GM12878 (cell line): ENCODE data around the gene RBBP8NL. TPM values are rescaled to one million over a fixed set of nuclear protein-coding genes. Genes with fewer than 3 reads are reported as not detected.

Experiments used
- ATF3 ChIP-seq: IDR thresholded peaks from 2 replicates; pipeline ENCODE4 v1.6.1; 2011; ENCODE audit warnings: low read depth, mild to moderate bottlenecking, low read length, moderate library complexity, borderline replicate concordance; ENCODE audit errors: extremely low read depth
- DPF2 ChIP-seq: fragments of 450-650 bp; IDR thresholded peaks from 2 replicates; pipeline ENCODE4 v1.6.1; 2017; ENCODE audit warnings: mild to moderate bottlenecking
- JUNB ChIP-seq: IDR thresholded peaks from 2 replicates; pipeline ENCODE4 v1.6.1; 2016; ENCODE audit warnings: antibody characterized with exemption, mild to moderate bottlenecking
- MEF2B ChIP-seq: fragments of 450-650 bp; IDR thresholded peaks from 2 replicates; pipeline ENCODE4 v1.6.1; 2018; ENCODE audit warnings: mild to moderate bottlenecking, moderate library complexity; ENCODE audit not compliant: partially characterized antibody, poor library complexity, severe bottlenecking
- MTA3 ChIP-seq: IDR thresholded peaks from 2 replicates; pipeline ENCODE4 v1.6.1; 2012; ENCODE audit warnings: low read length, inconsistent platforms, borderline replicate concordance
- SIX5 ChIP-seq: IDR thresholded peaks from 2 replicates; pipeline ENCODE4 v1.6.1; 2011; ENCODE audit warnings: mild to moderate bottlenecking, low read depth, low read length, moderate library complexity; ENCODE audit not compliant: severe bottlenecking
- SPI1 ChIP-seq: IDR thresholded peaks from 2 replicates; pipeline ENCODE4 v1.6.1; 2011; ENCODE audit warnings: low read depth, mild to moderate bottlenecking, low read length, moderate library complexity, borderline replicate concordance; ENCODE audit not compliant: insufficient read depth
- TCF12 ChIP-seq: IDR thresholded peaks from 2 replicates; pipeline ENCODE4 v1.6.1; 2011; ENCODE audit warnings: low read depth, mild to moderate bottlenecking, low read length
- ZBTB40 ChIP-seq: fragments of 450-650 bp; IDR thresholded peaks from 2 replicates; pipeline ENCODE4 v1.6.1; 2016; ENCODE audit warnings: mild to moderate bottlenecking, moderate library complexity, borderline replicate concordance
- ZNF217 ChIP-seq: fragments of 450-650 bp; IDR thresholded peaks from 2 replicates; pipeline ENCODE4 v1.6.1; 2017; ENCODE audit warnings: antibody characterized with exemption, mild to moderate bottlenecking
- polyA plus RNA-seq, 11 experiments: library from polyadenylated mRNA; depleted of rRNA in 4 of 11; unstranded in 6 of 11; stranded (reverse) in 5 of 11; fragments of >200 nt; fragmentation: Nextera tagmentation in 4 of 11; fragmentation: Illumina TruSeq in 1 of 11; extraction: Ambion mirVana in 4 of 11; extraction: Trizol in 1 of 11; gene quantifications; 1 replicate in 1 of 11; 2 replicates in 10 of 11; pipeline versions ENCODE4 v1.2.1 to v1.2.3, GENCODE V29; 2011 to 2016; ENCODE audit warnings: inconsistent platforms in 2 of 11, missing spikeins in 2 of 11, low read depth in 1 of 11
- total RNA-seq, 4 experiments: library from RNA; depleted of rRNA in 3 of 4; stranded (reverse); fragments of >200 nt in 3 of 4; fragmentation: Illumina TruSeq in 1 of 4; extraction: Trizol in 1 of 4; gene quantifications; 2 replicates each; pipeline versions ENCODE4 v1.2.1 to v1.2.3, GENCODE V29; 2013 to 2021
- TF ChIP-seq, protein P1 (sequence below): fragments of 450-650 bp; formaldehyde crosslinking; IDR thresholded peaks from 2 replicates; pipeline ENCODE4 v1.4.0; 2022; ENCODE audit warnings: mild to moderate bottlenecking, moderate library complexity

RBBP8NL gene
- total and polyA plus RNA-seq, 10 of the 15 experiments (the other 5 are each of a cell fraction or from before 2014, with no cell fraction given): not detected

DNA sequence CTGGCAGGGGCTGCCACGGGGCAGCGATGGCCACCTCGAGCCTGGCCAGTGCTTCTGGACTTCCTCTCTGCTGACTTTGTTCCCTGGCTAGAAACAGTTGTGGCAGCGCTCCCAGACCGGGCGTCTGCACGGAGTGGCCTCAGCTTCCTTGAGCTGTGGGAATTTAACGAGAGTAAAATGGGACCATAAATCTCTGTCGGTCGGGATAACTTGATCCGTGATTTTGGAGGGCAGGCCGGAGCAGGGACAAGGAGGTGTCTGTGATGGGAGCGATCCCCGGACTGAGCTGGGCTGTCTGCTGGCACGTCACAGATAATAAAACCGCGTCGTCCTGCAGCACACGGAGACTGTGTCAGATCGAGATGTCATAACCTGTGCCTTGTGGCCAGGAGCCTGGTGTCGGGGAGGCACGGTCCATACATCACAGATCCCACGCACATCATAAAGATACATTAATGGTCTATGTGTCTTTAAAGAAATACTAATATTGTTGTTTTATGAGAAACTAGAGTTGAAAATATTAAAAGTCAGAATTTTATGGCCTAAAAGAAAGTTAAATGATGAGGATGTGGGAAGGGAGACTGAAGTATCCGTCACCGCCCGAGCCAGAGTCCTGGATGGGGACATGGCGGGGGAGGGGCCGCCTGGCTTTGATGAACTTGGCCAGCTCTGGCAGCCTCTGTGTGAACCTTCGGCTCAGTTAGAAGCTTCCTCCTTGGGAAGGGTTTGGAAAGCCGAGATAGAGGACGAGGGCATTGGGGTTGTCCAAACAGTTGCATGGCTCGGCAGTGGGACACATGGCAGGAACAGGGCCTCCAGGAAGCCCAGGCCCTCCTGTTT, 6.5 kb upstream of the RBBP8NL start (continued):
- TF ChIP-seq ZBTB40: no peak
- TF ChIP-seq MTA3: no peak
- no peak for TF ChIP-seq SPI1
- TF ChIP-seq, protein P1, sequence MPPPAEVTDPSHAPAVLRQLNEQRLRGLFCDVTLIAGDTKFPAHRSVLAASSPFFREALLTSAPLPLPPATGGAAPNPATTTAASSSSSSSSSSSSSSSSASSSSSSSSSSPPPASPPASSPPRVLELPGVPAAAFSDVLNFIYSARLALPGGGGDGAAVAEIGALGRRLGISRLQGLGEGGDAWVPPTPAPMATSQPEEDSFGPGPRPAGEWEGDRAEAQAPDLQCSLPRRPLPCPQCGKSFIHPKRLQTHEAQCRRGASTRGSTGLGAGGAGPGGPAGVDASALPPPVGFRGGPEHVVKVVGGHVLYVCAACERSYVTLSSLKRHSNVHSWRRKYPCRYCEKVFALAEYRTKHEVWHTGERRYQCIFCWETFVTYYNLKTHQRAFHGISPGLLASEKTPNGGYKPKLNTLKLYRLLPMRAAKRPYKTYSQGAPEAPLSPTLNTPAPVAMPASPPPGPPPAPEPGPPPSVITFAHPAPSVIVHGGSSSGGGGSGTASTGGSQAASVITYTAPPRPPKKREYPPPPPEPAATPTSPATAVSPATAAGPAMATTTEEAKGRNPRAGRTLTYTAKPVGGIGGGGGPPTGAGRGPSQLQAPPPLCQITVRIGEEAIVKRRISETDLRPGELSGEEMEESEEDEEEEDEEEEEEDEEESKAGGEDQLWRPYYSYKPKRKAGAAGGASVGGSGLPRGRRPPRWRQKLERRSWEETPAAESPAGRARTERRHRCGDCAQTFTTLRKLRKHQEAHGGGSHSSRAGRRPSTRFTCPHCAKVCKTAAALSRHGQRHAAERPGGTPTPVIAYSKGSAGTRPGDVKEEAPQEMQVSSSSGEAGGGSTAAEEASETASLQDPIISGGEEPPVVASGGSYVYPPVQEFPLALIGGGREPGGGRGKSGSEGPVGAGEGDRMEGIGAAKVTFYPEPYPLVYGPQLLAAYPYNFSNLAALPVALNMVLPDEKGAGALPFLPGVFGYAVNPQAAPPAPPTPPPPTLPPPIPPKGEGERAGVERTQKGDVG (CRISPR knock-in tag): no peak
- no peak for TF ChIP-seq ATF3
- TF ChIP-seq MEF2B: no peak
- no peak for TF ChIP-seq SIX5
- no peak for TF ChIP-seq TCF12
- no peak for TF ChIP-seq ZNF217
- TF ChIP-seq DPF2: no peak
- TF ChIP-seq JUNB: no peak
